Measurements from ENCODE around the gene ITPRIPL2. TPM values are rescaled to one million over a fixed set of nuclear protein-coding genes. Genes with fewer than 3 reads are reported as not detected.

The ITPRIPL2 gene
- total and polyA plus RNA-seq, 2 of the 13 experiments (the other 11 are each of a cell fraction or from before 2014, with no cell fraction given) = 5.9 to 12.6 TPM

DNA sequence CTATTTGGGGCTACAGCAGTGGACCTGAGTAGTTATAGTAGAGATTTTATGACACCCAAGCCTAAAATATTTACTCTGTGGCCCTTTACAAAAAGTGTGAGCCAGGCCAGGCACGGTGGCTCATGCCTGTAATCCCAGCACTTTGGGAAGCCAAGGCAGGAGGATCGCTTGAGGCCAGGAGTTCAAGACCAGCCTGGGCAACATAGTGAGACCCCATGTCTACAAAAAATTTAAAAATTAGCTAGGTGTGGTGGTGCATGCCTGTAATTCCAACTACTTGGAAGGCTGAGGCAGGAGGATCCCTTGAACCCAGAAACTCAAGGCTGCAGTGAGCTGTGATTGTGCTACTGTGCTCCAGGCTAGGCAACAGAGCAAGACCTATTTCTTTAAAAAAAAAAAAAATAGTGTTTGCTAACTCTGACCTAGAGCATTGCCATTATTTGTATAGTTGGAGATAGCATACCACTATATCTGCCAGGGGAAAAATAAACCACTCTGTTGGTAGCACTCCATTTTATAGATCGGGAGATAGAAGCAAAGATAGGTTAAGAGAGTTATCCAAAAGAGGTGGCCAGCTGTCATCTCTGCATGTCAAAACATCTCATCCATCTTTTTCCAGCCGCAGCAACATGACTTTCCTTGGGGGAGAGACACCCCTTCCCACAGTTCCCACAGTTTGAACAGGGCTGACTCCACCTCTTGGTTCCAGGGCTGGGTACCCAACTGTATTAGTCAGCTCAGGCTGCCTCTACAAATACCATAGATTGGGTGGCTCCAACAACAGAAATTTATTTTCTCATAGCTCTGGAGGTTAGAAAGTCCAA is 3.0 kb upstream of the ITPRIPL2 start (continued):
- TF ChIP-seq ZNF34 (CRISPR knock-in tag; IDR thresholded peaks at IDR 0.05; ENCODE audit: borderline replicate concordance) (peak; percentile 68; the same call in 1 of the 2 replicates), SMARCE1 (IDR thresholded peaks at IDR 0.05; ENCODE audit: borderline replicate concordance) (no peak), ZNF589 (CRISPR knock-in tag; conservative IDR thresholded peaks at IDR 0.05) (no peak), ZNF251 (CRISPR knock-in tag; IDR thresholded peaks at IDR 0.05) (no peak), MTA1 (CRISPR knock-in tag; IDR thresholded peaks at IDR 0.05; ENCODE audit: borderline replicate concordance) (no peak), TFAP4 (IDR thresholded peaks at IDR 0.05; ENCODE audit: borderline replicate concordance, low read depth) (no peak), MAFF (IDR thresholded peaks at IDR 0.05; ENCODE audit: low read depth, low read length) (no peak), CREM (IDR thresholded peaks at IDR 0.05) (peak; percentile 45; the same call in 1 of the 2 replicates), CREM (CRISPR knock-in tag; IDR thresholded peaks at IDR 0.05) (no peak), ZSCAN31 (CRISPR knock-in tag; IDR thresholded peaks at IDR 0.05; ENCODE audit: low read depth) (no peak), KLF9 (CRISPR knock-in tag; IDR thresholded peaks at IDR 0.05; ENCODE audit: low read depth) (no peak), ZNF775 (CRISPR knock-in tag; IDR thresholded peaks at IDR 0.05; ENCODE audit: borderline replicate concordance) (no peak), ZFP62 (CRISPR knock-in tag; IDR thresholded peaks at IDR 0.05) (no peak), NKX3-1 (CRISPR knock-in tag; IDR thresholded peaks at IDR 0.05) (no peak), ZFY (CRISPR knock-in tag; IDR thresholded peaks at IDR 0.05) (peak; percentile 8; the same call in 1 of the 2 replicates), RARA (CRISPR knock-in tag; IDR thresholded peaks at IDR 0.05) (0 out of 2 replicates have a peak, but pooled peaks have one; percentile 8), RNF2 (conservative IDR thresholded peaks at IDR 0.05; ENCODE audit: low read depth) (no peak), SOX13 (IDR thresholded peaks at IDR 0.05) (no peak), SOX13 (CRISPR knock-in tag; conservative IDR thresholded peaks at IDR 0.05 in 1 of 2, IDR thresholded peaks at IDR 0.05 in 1 of 2) (no peak), PRPF4 (IDR thresholded peaks at IDR 0.05; ENCODE audit: low read depth, low read length, poor library complexity, severe bottlenecking) (no peak)
- TF ChIP-seq, protein P1, sequence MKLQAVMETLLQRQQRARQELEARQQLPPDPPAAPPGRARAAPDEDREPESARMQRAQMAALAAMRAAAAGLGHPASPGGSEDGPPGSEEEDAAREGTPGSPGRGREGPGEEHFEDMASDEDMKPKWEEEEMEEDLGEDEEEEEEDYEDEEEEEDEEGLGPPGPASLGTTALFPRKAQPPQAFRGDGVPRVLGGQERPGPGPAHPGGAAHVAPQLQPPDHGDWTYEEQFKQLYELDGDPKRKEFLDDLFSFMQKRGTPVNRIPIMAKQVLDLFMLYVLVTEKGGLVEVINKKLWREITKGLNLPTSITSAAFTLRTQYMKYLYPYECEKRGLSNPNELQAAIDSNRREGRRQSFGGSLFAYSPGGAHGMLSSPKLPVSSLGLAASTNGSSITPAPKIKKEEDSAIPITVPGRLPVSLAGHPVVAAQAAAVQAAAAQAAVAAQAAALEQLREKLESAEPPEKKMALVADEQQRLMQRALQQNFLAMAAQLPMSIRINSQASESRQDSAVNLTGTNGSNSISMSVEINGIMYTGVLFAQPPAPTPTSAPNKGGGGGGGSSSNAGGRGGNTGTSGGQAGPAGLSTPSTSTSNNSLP (IDR thresholded peaks at IDR 0.05; ENCODE audit: low read depth, low read length) = peak; percentile 84
- TF ChIP-seq, protein P2, sequence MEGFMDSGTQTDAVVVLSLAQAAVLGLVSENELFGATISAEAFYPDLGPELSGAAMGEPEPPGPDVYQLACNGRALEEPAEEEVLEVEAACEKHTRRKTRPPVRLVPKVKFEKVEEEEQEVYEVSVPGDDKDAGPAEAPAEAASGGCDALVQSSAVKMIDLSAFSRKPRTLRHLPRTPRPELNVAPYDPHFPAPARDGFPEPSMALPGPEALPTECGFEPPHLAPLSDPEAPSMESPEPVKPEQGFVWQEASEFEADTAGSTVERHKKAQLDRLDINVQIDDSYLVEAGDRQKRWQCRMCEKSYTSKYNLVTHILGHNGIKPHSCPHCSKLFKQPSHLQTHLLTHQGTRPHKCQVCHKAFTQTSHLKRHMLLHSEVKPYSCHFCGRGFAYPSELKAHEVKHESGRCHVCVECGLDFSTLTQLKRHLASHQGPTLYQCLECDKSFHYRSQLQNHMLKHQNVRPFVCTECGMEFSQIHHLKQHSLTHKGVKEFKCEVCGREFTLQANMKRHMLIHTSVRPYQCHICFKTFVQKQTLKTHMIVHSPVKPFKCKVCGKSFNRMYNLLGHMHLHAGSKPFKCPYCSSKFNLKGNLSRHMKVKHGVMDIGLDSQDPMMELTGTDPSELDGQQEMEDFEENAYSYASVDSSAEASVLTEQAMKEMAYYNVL (CRISPR knock-in tag; IDR thresholded peaks at IDR 0.05; ENCODE audit: borderline replicate concordance) = 0 out of 2 replicates have a peak, but pooled peaks have one; percentile 17
- TF ChIP-seq, protein P3, sequence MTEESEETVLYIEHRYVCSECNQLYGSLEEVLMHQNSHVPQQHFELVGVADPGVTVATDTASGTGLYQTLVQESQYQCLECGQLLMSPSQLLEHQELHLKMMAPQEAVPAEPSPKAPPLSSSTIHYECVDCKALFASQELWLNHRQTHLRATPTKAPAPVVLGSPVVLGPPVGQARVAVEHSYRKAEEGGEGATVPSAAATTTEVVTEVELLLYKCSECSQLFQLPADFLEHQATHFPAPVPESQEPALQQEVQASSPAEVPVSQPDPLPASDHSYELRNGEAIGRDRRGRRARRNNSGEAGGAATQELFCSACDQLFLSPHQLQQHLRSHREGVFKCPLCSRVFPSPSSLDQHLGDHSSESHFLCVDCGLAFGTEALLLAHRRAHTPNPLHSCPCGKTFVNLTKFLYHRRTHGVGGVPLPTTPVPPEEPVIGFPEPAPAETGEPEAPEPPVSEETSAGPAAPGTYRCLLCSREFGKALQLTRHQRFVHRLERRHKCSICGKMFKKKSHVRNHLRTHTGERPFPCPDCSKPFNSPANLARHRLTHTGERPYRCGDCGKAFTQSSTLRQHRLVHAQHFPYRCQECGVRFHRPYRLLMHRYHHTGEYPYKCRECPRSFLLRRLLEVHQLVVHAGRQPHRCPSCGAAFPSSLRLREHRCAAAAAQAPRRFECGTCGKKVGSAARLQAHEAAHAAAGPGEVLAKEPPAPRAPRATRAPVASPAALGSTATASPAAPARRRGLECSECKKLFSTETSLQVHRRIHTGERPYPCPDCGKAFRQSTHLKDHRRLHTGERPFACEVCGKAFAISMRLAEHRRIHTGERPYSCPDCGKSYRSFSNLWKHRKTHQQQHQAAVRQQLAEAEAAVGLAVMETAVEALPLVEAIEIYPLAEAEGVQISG (CRISPR knock-in tag; IDR thresholded peaks at IDR 0.05) = no peak

Data from HepG2 (cell line).